HG03060 (cell line): ENCODE results near the gene STXBP1.

Experiments
- ATAC-seq: cut with Tn5 transposase; IDR thresholded peaks from one replicate; pipeline ENCODE4 v1.9.1; 2021; ENCODE audit warnings: low read depth, moderate number of reproducible peaks; ENCODE audit not compliant: unreplicated experiment

STXBP1 gene

DNA sequence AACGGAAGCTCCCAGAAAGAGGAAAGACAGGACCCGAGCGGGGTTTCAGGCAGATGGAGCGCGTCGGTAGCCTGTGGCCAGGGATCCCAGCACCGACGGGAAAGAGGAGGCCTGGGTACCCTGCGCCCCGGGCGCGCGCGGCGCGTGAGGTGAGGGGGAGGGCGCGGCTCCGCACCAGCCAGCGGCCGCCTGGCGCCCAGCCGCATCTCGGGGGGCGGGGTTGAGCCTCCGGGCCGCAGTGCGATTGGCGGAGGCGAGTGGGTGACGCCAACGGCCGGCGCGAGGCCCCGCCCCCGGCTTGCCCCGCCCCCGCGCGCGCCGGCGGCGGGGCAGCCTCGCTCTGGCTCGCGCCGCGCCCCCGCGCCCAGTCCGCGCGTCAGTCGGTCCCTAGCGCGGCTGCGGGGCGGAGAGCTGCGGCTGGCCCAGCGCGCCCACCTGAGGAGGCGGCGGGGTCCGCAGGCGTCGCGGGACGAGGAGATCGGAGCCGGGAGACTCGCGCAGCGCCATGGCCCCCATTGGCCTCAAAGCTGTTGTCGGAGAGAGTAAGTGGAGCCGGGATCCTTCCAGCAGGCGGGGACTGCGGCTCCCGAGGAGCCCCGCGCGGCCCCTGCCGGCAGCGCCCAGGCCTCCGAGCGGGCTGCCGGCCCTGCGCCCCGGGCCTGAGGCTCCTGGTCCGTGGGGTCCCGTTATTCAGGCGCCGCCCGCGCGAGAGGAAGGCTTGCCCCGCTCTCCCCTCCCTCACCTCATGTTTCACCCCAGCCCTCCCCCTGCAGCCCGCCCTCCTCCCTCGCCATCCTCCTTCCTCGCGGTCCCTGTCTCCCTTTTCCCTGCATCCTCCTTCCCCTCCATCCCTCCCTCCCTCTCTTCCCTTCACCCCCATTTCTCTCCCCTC is at the start of gene STXBP1:
Gene STXBP1 (plus strand): TSS at position 379 of the 892 bp plus-strand sequence. CDS start 127 bp downstream, at position 506.
- no peak for ATAC-seq

DNA sequence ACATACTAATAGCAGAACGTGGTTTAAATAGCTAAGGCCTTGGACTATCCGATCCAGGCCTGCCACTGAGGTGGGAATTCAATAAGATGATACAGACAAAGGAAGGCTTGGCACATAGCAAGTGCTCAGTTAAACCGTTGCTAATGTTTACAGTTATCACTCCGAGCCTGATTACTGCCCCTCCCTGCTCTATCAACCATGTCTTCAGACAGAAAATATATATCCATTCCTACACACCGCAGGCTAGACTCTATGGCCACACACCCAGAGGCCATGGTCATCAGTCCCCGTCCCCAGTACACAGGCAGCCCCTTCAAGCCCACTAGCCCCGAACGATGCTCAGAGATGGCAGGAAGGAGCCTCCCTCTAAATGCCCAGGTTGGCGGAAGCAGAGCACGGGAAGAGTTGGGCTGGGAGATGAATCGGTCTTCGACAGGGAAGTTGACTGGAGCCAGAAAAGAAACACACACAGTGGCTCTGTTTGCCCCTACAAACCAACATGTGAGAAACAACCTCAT is 49.7 kb upstream of the STXBP1 start:
- ATAC-seq, result no peak

DNA sequence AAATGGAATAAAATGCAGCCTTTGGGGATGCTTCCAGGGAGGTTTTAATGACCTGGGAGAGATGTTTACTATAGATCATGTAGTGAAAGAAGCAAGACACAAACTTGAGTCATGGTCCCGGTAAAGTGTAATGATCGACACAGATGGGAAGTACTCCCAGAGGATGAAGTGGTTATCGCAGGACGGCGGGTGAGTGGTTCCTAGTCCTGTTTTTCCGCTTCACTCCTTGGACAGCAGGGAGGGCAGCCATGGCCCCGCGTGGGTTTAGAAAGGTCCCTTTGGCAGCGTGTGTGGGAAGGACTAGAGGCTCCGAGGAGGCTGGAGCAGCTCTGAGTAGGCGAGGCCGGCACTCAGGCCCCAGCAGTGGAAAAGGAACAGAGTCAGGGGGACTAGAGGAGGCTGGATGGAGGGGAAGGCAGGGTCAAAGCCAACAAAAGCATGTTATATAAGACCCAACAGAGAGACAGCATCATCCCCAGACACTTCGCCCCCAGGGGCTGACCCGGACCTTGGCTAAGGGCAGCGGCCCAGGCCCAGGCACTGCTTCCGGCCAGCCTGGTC is 49.2 kb upstream of the STXBP1 start:
- ATAC-seq, result no peak

DNA sequence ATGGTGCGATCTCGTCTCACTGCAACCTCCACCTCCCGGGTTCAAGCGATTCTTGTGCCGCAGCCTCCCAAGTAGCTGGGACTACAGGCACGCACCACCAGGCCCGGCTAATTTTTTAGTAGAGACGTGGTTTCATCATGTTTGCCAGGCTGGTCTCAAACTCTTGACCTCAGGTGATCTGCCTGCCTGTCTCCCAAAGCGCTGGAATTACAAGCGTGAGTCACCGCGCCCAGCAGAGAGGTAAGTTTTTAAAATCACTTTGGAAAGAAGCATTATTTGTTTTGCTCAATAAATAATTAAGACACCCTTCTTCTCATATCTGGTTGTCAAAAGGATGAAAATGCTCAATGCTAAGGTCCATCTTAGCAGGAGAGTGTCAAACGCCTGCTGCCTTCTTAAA is 48.5 kb upstream of the STXBP1 start:
- no peak for ATAC-seq

DNA sequence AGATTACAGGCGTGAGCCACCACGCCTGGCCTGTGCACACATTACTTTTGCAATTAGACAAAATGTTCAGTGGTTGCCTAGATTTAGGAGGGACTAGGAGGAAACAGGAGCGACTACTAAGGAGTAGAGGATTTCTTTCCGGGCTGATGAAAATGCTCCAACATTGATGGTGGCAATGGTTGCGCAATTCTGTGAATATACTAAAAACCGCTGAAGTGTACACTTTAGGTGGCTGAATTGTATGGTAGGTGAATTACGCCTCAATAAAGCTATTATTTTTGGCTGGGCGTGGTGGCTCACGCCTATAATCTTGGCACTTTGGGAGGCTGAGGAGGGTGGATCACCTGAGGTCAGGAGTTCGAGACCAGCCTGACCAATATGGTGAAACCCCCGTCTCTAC is 46.8 kb upstream of the STXBP1 start:
- no peak for ATAC-seq

DNA sequence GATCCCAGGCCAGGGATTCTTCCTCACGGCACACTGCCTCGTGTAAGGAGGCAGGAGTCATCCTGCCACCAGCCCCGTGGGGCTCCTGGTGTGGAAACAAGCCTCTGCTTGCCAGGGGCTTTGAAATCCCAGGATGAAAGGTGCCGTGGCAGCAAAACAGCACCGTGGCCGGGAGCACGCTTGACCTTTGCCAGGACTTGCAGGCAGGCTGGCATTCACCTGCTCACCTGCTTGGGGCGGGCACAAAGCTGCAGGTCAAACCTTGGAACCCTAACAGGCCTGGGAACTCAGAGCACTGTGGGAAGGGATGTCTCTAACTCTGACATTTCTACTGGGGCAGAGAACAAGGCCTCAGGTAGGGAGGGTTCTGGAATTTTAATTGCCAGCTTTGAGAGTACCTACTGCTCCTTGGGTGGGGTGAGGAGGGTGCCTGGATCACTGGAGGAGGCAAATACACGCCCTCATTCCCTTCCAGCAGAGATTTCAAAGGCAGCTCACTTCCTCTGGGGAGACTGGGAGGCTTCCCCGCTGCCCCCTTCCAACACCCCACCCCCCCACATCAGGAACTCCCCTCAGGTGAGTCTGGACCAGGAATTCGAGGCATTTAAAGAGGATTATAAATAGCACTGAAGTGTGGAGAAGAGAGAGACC is 45.6 kb upstream of the STXBP1 start:
- no peak for ATAC-seq

DNA sequence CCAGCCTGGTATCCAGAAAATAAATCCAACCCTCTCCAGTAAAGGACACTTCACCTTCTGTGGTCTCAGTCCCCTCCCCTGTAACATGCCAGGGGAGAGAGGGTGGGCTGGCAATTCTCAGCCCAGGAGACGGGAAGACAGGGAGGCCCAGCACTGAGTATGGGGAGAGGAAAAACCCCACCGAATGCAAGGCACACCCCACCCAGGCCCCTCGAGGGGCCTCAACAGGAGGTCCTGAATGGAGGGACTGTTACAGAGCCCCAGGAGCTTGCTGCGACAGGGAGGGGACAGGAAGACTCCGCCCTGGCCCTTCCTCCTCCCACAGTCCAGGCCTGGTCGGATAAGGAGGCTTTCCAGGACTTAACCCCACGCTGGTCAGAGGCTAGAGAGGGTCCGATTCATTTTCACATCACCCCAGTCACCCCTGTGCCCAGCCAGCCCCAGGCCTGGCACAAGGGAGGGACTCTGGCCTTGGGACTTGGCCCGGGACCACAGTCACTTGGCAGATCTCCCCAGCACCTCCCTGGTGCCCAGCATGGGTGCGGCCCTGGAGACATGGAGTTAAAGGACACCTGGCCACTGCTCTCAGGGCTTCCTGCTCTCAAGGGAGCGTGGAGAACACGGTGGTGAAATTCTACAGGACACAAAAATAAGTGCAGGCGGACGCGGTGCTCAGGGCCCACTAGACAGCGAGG is 44.9 kb upstream of the STXBP1 start:
- no peak for ATAC-seq

DNA sequence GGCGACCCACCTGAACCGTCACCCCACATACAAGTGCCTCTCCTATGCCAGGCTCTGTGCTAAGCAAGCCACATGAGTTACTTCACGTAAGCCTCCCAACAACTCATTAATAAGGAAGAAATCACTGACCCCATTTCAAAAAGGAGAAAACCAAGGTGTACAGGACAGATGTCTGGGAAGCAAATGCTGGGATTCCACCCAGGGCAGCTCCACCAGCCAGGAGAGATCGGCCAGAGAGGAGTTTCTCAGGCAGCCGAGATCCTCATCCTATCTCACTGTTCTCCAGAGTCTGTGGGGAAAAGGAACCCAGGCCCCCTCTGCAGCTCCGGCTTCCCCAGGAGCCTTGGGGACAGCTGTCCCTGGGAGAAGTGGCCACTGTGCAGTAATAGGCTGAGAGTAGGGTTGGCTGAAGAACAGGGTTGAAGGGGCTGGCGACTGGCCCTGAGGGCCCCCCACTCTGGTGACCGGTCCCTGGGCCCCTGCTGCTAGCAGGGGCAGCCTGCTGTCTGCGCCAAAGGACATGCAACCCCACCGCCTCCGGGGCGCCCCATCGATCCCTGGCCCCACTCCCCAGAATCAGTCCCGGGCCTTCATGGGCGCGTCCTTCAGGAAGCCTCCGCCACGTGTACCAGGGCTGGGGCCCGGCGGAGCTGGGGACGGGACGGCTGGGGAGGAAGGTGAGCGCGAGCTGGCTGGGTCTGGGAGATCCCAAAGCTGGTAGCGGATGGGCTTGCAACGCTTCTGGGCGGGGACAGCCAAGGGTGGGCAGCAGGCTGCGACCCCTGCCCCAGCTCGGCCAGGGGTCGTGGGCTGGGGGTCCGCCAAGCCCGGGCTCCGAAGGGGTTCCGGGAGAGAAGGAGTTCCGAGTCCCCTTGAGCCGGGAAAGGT is 44.1 kb upstream of the STXBP1 start:
- no peak for ATAC-seq

DNA sequence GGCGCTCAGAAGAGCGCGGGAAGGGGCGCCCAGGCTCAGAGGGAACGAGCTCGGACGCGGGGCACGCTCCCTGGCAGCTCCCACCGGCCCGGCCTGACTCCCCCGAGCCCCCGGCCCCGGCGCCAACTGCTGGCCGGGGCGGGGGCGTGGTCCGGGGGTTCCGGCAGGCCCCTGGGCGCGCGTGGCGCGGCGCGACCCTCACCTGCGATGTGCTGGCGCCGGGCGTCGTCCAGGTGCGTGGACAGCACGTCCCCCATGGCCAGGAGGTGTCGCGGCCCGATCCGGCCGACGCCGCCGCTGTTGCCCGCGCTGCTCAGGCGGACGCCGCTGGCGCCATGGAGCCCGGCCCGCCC is 43.5 kb upstream of the STXBP1 start:
- no peak for ATAC-seq

DNA sequence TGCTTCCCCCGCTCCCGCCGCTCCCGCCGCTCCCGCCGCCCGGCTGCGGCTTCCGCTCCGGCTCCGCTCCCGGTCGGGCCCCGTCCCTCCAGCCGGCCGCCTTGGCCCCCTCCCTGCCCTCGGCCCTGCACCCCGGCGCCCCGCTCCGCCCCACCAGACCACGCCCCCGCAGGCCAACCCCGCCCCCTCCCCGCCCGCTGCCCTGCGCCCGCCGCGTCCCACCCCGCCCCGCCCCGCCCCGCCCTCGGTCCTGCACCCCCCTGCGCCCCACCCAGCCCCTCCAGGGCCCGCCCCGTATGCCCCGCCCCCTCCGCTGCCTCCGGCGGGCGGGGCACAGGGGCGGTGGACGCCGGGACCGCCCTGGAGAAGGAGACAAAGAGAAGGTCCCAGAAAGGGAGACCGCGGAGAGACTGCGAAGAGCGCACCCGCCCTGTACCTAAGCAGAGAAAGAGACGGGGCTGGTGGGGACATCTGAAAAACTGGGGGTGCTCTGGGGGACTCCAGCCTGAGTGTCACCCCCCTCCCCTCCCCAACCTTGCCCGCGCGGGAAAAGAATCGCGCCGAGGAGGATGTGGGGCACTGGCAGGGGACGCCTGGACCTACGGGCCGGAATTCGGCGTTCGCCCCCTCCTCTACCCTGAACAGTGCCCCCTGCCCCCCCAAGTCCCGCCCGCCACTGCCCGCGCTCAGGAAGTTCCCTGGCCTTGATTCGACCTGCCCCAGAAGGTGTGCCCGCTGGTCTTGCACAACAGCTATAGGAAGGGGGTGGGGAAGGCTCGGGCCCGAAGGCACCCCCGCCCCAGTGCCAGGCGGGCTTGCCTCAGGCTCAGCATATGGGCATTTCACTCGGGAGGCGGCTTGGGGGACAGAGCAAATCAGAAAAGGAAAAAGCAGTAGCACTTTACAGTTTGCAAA is 42.8 kb upstream of the STXBP1 start:
- ATAC-seq, result no peak

DNA sequence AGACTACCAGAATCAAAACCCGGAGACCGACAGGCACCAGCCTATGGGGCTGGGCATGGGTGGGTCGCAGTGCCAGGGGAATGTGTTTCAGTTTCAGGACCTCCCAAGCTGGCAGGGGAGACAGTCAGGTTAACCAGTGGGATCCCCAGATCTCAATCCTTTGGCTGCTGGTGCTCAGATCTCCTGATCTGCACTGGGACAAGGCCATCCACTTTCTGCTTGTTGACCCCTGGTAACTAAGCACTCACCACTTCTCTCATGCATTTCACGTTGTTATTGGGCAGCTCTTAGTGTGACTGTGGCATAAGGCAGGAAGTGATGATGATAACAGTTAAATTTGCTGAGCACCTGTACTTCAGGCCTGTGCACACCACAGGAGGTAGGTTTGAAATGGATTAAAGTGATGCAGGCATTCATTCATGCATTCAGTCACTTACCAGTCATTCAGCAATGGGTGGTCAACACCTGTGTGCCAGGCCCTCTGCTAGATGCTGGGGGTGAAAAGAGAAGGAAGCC is 42.1 kb upstream of the STXBP1 start:
- ATAC-seq, result no peak

DNA sequence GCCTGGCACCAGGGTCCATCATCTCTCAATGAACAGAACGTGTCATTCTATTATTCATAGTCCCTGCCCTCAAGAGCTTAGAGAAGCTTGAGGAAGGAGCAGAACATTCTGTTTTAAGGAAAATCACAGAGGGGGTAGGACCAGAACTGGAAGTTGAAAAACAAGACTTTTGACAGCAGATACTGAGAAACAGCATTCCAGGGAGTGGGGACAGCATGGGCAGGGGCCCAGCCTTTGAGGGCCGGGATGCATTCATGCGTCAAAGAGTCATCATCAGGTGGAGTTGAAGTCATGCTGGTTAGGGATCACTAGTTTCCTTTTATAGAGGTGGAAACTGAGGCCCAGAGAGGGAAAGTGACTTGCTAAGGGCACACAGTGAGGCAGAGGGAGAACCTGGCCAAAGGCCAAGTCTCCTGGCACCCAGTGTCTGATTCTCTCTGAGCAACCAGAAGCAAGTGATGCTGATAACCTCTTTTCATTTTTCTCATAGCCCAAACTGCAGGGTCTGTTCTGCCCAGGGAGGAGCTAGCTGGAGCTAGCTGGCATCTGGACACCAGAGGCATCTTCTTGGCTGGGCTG is 41.5 kb upstream of the STXBP1 start:
- no peak for ATAC-seq

DNA sequence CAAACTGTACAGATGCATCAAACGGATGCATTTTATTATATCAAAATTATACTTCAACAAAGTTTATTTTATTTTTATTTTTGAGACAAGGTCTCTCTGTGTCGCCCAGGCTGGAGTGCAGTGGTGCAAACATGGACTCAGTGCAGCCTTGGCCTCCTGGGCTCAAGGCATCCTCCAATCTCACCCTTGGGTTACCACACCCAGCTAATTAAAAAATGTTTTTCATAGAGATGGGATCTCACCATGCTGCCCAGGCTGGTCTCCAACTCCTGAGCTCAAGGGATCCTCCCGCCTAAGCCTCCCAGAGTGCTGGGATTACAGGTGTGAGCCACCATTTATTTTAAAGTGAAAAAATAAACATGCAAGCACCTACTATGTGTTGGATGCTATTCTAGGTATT is 40.1 kb upstream of the STXBP1 start:
- ATAC-seq, result no peak

DNA sequence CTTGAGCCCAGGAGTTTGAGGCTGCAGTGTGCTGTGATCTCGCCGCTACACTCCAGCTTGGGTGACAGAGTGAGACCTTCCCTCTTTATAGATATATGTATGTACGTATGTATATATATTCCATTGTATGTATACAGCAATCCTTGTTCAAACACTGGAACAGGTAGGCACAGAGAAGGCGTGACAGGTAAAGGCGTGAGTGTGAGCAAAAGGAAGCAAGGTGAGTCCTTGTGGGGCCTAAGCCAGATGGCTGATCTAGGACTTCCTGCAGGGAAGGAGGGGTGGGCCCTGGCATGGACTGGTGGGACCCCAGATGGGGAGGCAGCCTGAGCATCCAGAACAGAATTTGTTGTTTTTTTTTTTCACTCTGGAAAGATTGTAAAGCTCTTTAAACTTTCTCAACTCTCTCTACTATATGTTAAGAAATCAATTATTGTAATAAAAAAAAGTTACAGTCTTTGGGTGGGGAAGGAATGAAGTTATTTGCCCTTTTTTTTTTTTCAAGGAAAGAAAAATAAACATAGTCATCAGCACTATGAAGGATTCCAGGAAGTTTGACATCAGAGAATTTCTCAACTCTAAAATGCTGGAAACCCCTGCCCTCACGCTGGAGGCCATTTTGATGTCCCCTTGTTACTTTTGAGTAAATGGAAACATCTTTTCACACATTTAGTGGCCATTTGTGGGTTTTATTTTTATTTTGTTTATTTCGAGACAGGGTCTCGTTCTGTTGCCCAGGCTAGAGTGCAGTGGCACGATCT is 38.9 kb upstream of the STXBP1 start:
- ATAC-seq, result no peak

DNA sequence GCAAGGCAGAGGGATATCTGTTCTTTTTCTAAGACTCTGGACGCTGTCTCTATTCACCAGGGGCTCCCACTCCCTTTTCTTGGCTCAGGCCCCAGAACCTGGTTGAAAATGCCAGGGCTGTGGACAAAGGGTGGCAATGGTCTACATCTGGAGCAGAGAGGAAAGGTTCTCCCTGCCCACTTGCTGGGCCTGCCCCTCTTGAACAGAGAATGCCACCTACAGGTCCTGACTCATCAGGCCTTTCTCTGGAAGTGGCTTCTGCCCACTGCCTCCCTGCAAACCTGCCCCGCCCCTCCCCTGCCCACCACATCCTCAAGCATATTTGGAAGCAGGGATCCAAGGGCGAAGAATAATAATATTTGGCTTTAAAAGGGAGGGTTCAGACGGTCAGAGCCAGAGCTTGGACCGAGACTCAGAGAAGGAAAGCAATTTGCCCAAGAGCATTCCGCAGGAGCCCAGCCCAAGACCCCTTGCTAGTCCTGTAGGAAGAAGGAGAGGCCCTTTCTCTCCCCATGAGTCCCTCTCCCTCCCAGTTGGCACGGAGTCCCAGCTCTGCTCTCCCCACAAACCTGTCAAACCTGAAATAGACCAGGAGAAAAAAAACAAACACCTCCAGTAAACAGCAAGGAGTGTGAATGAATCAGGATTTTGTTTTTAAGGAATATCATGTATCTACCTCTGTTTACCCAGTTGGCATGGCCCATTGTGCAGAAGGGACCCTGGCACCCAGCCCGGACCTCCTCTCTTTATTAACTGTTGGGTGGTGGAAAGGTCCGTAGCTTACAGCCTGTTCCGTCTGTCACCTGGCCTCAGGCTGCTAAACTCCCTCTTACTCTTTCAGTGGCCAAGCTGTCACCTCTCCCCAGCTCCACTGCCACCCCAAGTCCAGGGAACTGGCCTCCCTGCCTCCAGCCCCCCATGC is 37.7 kb upstream of the STXBP1 start:
- ATAC-seq, result no peak

DNA sequence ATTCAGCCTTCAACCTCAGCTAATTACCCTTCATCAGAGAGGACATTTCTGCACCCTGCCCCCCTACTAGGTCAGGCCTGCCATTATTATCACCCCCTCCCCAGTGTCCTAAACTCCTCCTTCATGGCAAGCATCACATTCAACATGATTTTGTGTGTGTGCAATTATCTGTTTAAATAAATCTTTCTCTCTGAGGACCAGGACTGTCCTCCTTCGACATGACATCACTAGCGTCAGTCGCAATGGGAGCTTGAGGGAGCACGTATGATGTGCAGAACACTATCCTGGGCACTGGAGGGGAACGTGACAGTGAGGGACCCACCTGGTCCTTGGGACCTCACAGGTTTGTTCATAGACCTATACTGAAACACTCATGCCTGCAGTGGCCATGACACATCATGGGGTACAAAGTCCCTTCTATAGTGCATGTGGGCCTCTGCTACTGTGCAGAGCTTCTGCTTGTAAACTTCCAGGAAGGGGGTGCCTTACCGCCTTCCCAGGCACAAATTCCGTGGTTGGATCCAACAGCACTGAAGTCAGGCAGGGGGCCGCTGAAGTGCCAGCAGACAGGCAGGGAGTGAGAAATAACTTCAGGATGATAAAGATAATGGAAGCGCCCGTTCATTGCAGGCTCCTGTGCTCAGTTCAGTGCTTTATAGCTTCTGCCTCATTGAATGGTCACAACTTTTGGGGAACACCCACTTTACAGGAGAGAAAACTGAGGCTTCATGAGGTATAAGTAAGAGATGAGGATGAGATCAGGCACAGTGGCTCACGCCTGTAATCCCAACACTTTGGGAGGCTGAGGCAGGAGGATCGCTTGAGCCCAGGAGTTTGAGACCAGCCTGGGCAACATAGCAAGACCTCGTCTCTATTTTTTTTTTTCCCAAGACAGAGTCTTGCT is 36.0 kb upstream of the STXBP1 start:
- ATAC-seq, result no peak
